H1 (cell line): ENCODE data around the gene ZNF397. TPM values are rescaled to one million over a fixed set of nuclear protein-coding genes. Genes with fewer than 3 reads are reported as not detected.

Experiments used
- polyA plus RNA-seq, 7 experiments: library from polyadenylated mRNA; depleted of rRNA in 3 of 7; stranded (reverse) in 5 of 7; unstranded in 2 of 7; fragments of >200 nt in 5 of 7; fragments of 200-250 nt in 2 of 7; gene quantifications; 1 replicate in 5 of 7; 2 replicates in 1 of 7; 4 replicates in 1 of 7; pipeline versions ENCODE4 v1.2.1 to v1.2.3, GENCODE V29; 2011 to 2013; ENCODE audit warnings: missing spikeins in 2 of 7, mixed read lengths in 2 of 7
- total RNA-seq: library from RNA; stranded (reverse); fragmentation: NEBNext Ultra II Directional; extraction: Animal tissue kit (Norgen Biotek cat#: 25700); gene quantifications from 2 replicates; pipeline ENCODE4 v1.2.1, GENCODE V29; 2021
- TF ChIP-seq, protein P1 (sequence below): IDR thresholded peaks from 2 replicates; pipeline ENCODE4 v1.6.1; 2012; ENCODE audit warnings: inconsistent platforms

ZNF397 gene
- total and polyA plus RNA-seq, 2 of the 8 experiments (the other 6 are each of a cell fraction or from before 2014, with no cell fraction given) = 9.8 to 39.5 TPM

DNA sequence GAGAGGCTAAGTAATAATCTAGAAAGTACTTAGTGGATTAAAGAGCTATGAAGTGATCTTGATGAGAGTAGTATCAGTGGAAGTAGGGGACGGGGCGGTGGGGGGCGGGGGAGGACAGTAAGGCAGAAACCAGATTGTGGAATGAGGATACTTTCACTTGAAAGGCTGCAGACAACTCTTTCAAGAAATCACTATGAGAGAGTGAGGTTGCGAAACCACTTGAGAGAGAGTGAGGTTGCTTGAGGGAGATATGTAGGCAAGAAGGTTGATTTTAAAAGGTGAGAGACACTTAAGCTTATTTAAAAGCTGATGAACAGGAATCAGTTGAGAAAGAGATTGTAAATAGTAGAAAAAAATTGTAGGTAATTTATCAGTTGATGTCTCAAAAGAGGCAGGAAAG, 3.8 kb downstream of the ZNF397 start (continued):
- TF ChIP-seq, protein P1, sequence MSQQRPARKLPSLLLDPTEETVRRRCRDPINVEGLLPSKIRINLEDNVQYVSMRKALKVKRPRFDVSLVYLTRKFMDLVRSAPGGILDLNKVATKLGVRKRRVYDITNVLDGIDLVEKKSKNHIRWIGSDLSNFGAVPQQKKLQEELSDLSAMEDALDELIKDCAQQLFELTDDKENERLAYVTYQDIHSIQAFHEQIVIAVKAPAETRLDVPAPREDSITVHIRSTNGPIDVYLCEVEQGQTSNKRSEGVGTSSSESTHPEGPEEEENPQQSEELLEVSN = no peak
- TF ChIP-seq, all 59 proteins: peak for 0
